ENCODE measurements around the gene CDC40.

Gene CDC40

DNA sequence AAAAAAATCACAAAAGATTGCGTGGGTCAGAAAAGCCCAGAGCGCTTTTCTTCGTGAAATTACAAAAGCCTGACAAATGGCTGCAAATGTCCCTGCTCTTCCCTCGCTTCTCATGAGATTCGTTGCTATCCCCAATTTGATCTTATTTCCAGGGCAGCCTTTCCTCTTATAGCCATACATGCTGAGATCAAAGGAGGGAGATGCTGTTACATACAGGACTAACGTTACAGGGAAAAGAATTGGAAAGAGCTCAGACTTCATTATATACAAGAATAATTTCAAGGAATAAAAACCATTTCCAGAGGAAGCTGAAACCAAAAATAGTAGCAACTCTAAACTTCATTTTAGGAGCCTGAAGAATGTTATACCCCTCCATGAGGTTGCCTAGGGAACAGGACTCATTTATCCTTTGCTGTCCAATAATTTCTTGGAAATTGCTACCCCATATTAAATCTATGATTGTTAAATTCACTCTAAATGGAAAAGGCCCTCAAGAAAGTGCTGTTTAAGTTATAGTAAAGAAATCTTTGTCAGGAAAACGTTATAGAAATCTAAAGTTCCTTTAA, 97.0 kb downstream of the CDC40 start:
- TF ChIP-seq, protein P1, sequence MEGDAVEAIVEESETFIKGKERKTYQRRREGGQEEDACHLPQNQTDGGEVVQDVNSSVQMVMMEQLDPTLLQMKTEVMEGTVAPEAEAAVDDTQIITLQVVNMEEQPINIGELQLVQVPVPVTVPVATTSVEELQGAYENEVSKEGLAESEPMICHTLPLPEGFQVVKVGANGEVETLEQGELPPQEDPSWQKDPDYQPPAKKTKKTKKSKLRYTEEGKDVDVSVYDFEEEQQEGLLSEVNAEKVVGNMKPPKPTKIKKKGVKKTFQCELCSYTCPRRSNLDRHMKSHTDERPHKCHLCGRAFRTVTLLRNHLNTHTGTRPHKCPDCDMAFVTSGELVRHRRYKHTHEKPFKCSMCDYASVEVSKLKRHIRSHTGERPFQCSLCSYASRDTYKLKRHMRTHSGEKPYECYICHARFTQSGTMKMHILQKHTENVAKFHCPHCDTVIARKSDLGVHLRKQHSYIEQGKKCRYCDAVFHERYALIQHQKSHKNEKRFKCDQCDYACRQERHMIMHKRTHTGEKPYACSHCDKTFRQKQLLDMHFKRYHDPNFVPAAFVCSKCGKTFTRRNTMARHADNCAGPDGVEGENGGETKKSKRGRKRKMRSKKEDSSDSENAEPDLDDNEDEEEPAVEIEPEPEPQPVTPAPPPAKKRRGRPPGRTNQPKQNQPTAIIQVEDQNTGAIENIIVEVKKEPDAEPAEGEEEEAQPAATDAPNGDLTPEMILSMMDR (IDR thresholded peaks at IDR 0.05; ENCODE audit: low read depth, low read length): no peak
- TF ChIP-seq MYC (IDR thresholded peaks at IDR 0.05; ENCODE audit: low read depth, low read length) (no peak), MAX (IDR thresholded peaks at IDR 0.05; ENCODE audit: low read depth, low read length) (no peak), POLR2A (IDR thresholded peaks at IDR 0.05; ENCODE audit: extremely low read depth, insufficient read length) (no peak)
- DNase-seq (ENCODE audit: low read depth): no peak
- H3K4me3 ChIP-seq (ENCODE audit: low read depth, low read length): no peak overlapping the region
